COLO668 (cell line): ENCODE data around the gene CCDC78.

Experiments used
- DNase-seq: peaks from one replicate; lab custom pipeline; 2025; ENCODE audit not compliant: unreplicated experiment; lab: John Stamatoyannopoulos, UW

CCDC78 gene

GRCh38 chr16:740459-740763 lies 14.2 kb upstream of the CCDC78 start:
- DNase-seq = no peak

GRCh38 chr16:739560-740458 lies 13.6 kb upstream of the CCDC78 start:
- peak; percentile 49 for DNase-seq

GRCh38 chr16:736936-737481 lies 10.8 kb upstream of the CCDC78 start:
- DNase-seq = no peak

GRCh38 chr16:735982-736453 lies 9.8 kb upstream of the CCDC78 start:
- no peak for DNase-seq

- DNase-seq = no peak
Measured at GRCh38 chr16:734981-735881, 9.0 kb upstream of the CCDC78 start.

- no peak for DNase-seq
Measured at GRCh38 chr16:734208-734980, 8.2 kb upstream of the CCDC78 start.

GRCh38 chr16:733382-734207 lies 7.4 kb upstream of the CCDC78 start:
- peak; percentile 13 for DNase-seq

GRCh38 chr16:732936-733335 lies 6.7 kb upstream of the CCDC78 start:
- no peak for DNase-seq

GRCh38 chr16:732332-732731 lies 6.1 kb upstream of the CCDC78 start:
- DNase-seq = no peak

- no peak for DNase-seq
Measured at GRCh38 chr16:730666-731509, 4.6 kb upstream of the CCDC78 start.

GRCh38 chr16:729768-730665 lies 3.8 kb upstream of the CCDC78 start:
- DNase-seq = no peak

- no peak for DNase-seq
Measured at GRCh38 chr16:728890-729744, 2.9 kb upstream of the CCDC78 start.

- DNase-seq = peak; percentile 88
Measured at GRCh38 chr16:728131-728889, 2.1 kb upstream of the CCDC78 start.

- peak; percentile 47 for DNase-seq
Measured at GRCh38 chr16:727291-727977, 1.2 kb upstream of the CCDC78 start.

- no peak for DNase-seq
Measured at GRCh38 chr16:726188-726437, 130 bp downstream of the CCDC78 start.
